Activated B cell treated with CpG ODN at 0.5 μM for 24 hours (primary cell): Measurements from ENCODE around the gene ZNF280C. TPM values are rescaled to one million over a fixed set of nuclear protein-coding genes. Genes with fewer than 3 reads are reported as not detected.
"Not testable (repeated sequence)": the region's sequence is repeated elsewhere in the genome, so short reads cannot be mapped to it uniquely, and the experiment has no call there.

Source experiments
- ATAC-seq: fragments of 200-7000 bp; cut with Tn5 transposase; one replicate; pipeline ENCODE4 v1.10.0; 2021; ENCODE audit warnings: low read depth, mild to moderate bottlenecking, moderate library complexity
- CTCF ChIA-PET: fragments of 350-600 bp; sonication (Branson Sonifier 250); formaldehyde crosslinking; loops from one replicate; lab custom pipeline; 2021; ENCODE audit warnings: antibody characterized with exemption; lab: Charles Lee
- POLR2A ChIA-PET: fragments of 350-600 bp; sonication (Branson Sonifier 250); formaldehyde crosslinking; loops from one replicate; lab custom pipeline; 2021; ENCODE audit warnings: antibody characterized with exemption; lab: Charles Lee
- DNase-seq: peaks from one replicate; pipeline ENCODE4 v3.0.0; 2022
- H3K27ac Mint-ChIP-seq: one replicate; pipeline ENCODE4 v1.8.0; 2020; ENCODE audit warnings: mixed read lengths
- H3K27me3 Mint-ChIP-seq: one replicate; pipeline ENCODE4 v1.8.0; 2021; ENCODE audit warnings: mixed read lengths
- H3K36me3 Mint-ChIP-seq: one replicate; pipeline ENCODE4 v1.8.0; 2021; ENCODE audit warnings: low read depth, mixed read lengths
- H3K4me1 Mint-ChIP-seq: one replicate; pipeline ENCODE4 v1.8.0; 2021; ENCODE audit warnings: mixed read lengths
- H3K4me3 Mint-ChIP-seq: one replicate; pipeline ENCODE4 v1.8.0; 2020; ENCODE audit warnings: mild to moderate bottlenecking, mixed read lengths
- H3K9me3 Mint-ChIP-seq: one replicate; pipeline ENCODE4 v1.8.0; 2020; ENCODE audit warnings: mixed read lengths
- intact Hi-C: fragments of 100-400 bp; cut with micrococcal nuclease; formaldehyde crosslinking; loops from one replicate; pipeline ENCODE4 v1.15.1; 2024
- total RNA-seq: library from RNA; stranded (reverse); gene quantifications from 2 replicates; pipeline ENCODE4 v1.2.3, GENCODE V29; 2022
- TF ChIP-seq, protein P1 (sequence below): fragments of 200-600 bp; IDR thresholded peaks from one replicate; pipeline ENCODE4 v1.8.0; 2022; ENCODE audit warnings: antibody characterized with exemption, mild to moderate bottlenecking

The ZNF280C gene
- total RNA-seq, 1 donor from 2014 or later, result 9.1 TPM

DNA sequence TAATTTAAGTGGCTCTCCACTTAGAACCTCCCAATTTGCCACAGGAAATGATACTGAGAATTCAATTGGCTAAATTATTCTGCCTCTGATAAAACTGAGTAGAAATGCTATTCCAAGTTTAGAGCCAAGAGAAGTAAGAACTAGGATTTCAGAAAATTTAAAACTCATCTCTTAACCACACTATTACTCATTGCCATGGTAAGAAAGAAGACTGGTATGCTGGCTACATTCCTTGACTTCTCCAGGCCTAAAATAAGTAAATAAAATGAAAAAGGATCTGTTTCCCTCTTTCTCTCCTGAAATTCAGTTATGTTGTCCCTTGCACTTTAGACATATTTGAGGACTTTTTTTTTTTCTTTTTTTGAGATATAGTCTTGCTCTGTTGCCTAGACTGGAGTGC is 23.3 kb downstream of the ZNF280C start:
- intact Hi-C loops, result no loop called here
- TF ChIP-seq, protein P1, sequence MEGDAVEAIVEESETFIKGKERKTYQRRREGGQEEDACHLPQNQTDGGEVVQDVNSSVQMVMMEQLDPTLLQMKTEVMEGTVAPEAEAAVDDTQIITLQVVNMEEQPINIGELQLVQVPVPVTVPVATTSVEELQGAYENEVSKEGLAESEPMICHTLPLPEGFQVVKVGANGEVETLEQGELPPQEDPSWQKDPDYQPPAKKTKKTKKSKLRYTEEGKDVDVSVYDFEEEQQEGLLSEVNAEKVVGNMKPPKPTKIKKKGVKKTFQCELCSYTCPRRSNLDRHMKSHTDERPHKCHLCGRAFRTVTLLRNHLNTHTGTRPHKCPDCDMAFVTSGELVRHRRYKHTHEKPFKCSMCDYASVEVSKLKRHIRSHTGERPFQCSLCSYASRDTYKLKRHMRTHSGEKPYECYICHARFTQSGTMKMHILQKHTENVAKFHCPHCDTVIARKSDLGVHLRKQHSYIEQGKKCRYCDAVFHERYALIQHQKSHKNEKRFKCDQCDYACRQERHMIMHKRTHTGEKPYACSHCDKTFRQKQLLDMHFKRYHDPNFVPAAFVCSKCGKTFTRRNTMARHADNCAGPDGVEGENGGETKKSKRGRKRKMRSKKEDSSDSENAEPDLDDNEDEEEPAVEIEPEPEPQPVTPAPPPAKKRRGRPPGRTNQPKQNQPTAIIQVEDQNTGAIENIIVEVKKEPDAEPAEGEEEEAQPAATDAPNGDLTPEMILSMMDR, result no peak
- Mint-ChIP-seq H3K4me1 (no peaks in the 10 kb centered on the region), H3K36me3 (peaks cover 31% of the 10 kb centered on the region), H3K27ac (no peak overlapping the region), H3K4me3 (no peak overlapping the region), H3K27me3 (no peaks in the 10 kb centered on the region), H3K9me3 (no peaks in the 10 kb centered on the region)
- ChIA-PET CTCF (no interaction called here), POLR2A (no interaction called here)
- DNase-seq (no peak), ATAC-seq (no peak)

DNA sequence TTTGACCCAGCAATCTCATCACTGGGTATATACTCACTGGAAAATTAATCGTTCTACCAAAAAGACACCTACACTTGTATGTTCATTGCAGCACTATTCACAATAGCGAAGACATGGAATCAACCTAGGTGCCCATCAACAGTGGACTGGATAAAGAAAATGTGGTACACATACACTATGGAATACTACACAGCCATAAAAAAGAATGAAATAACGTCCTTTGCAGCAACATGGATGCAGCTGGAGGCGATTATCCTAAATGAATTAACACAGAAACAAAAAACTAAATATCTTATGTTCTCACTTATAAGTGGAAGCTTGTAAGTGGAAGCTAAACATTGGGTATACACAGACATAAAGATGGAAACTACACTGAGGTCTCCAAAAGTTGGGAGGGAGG is 37.5 kb downstream of the ZNF280C start:
- H3K4me3 Mint-ChIP-seq, intact Hi-C loops, DNase-seq, POLR2A ChIA-PET, H3K9me3 Mint-ChIP-seq, H3K4me1 Mint-ChIP-seq, CTCF ChIA-PET, ATAC-seq, H3K27ac Mint-ChIP-seq, H3K27me3 Mint-ChIP-seq: not testable (repeated sequence)
- peaks cover 33% of the 10 kb centered on the region for H3K36me3 Mint-ChIP-seq

- CTCF ChIA-PET, result no interaction called here
These were observed 39.8 kb downstream of the ZNF280C start for GRCh38 chrX:130228871-130229270.

GRCh38 chrX:130224810-130225209 is 43.9 kb downstream of the ZNF280C start:
- no peak for ATAC-seq
- CTCF ChIA-PET, result no interaction called here
- TF ChIP-seq, protein P1, result no peak
- intact Hi-C loops, result no loop called here
- no peak overlapping the region for H3K4me3 Mint-ChIP-seq
- H3K9me3 Mint-ChIP-seq, result no peaks in the 10 kb centered on the region
- peaks cover 37% of the 10 kb centered on the region for H3K36me3 Mint-ChIP-seq
- H3K27ac Mint-ChIP-seq, result no peak overlapping the region
- POLR2A ChIA-PET, result no interaction called here
- no peaks in the 10 kb centered on the region for H3K4me1 Mint-ChIP-seq
- DNase-seq, result no peak
- H3K27me3 Mint-ChIP-seq, result no peaks in the 10 kb centered on the region

More at GRCh38 chrX:130228871-130229270, 39.8 kb downstream of the ZNF280C start:
- H3K4me1 Mint-ChIP-seq, result no peaks in the 10 kb centered on the region
- no peak for DNase-seq
- peaks cover 37% of the 10 kb centered on the region for H3K36me3 Mint-ChIP-seq
- POLR2A ChIA-PET, result interaction anchor here (0.7 kb wide), 1 partner anchor 192 kb away, joined by 13 read pairs; no protein-coding TSS in a partner anchor
- no peaks in the 10 kb centered on the region for H3K27me3 Mint-ChIP-seq
- intact Hi-C loops, result no loop called here
- no peak for ATAC-seq
- no peak overlapping the region for H3K27ac Mint-ChIP-seq
- H3K4me3 Mint-ChIP-seq, result no peak overlapping the region
- TF ChIP-seq, protein P1, result no peak
- H3K9me3 Mint-ChIP-seq, result no peaks in the 10 kb centered on the region

- POLR2A ChIA-PET, result no interaction called here
- no peak for DNase-seq
- no peaks in the 10 kb centered on the region for H3K9me3 Mint-ChIP-seq
- H3K4me1 Mint-ChIP-seq, result no peaks in the 10 kb centered on the region
- H3K27me3 Mint-ChIP-seq, result no peaks in the 10 kb centered on the region
- peaks cover 40% of the 10 kb centered on the region for H3K36me3 Mint-ChIP-seq
- no peak for ATAC-seq
- H3K27ac Mint-ChIP-seq, result no peak overlapping the region
- TF ChIP-seq, protein P1, result no peak
- intact Hi-C loops, result no loop called here
- no peak overlapping the region for H3K4me3 Mint-ChIP-seq
- CTCF ChIA-PET, result no interaction called here
These were observed 52.4 kb downstream of the ZNF280C start for GRCh38 chrX:130216320-130216719.

GRCh38 chrX:130213376-130213775 is 55.3 kb downstream of the ZNF280C start:
- H3K36me3 Mint-ChIP-seq, result peaks cover 49% of the 10 kb centered on the region
- ChIA-PET POLR2A (no interaction called here), CTCF (no interaction called here)
- DNase-seq (no peak), ATAC-seq (no peak)
- no peaks in the 10 kb centered on the region for H3K9me3 Mint-ChIP-seq
- H3K27ac Mint-ChIP-seq, result no peak overlapping the region
- no peak overlapping the region for H3K4me3 Mint-ChIP-seq
- intact Hi-C loops, result no loop called here
- H3K4me1 Mint-ChIP-seq, result no peaks in the 10 kb centered on the region
- TF ChIP-seq, protein P1, result no peak
- H3K27me3 Mint-ChIP-seq, result no peaks in the 10 kb centered on the region
